PC-3 (cell line): Measurements from ENCODE around the gene OR4A47. TPM values are rescaled to one million over a fixed set of nuclear protein-coding genes. Genes with fewer than 3 reads are reported as not detected.
"Not testable (repeated sequence)": the region's sequence is repeated elsewhere in the genome, so short reads cannot be mapped to it uniquely, and the experiment has no call there.

Experiments used
- ATAC-seq: fragments of 200-7000 bp; cut with Tn5 transposase; 2 replicates; pipeline ENCODE4 v1.9.1; 2020; ENCODE audit warnings: mild to moderate bottlenecking, moderate library complexity
- Bru-seq: library from RNA; stranded (reverse); fragments of 400-500 nt; gene quantifications from one replicate; lab custom pipeline; 2021; lab: Mats Ljungman, UMichigan
- BruChase-seq, 2 experiments: library from RNA; stranded (reverse); fragments of 400-500 nt; gene quantifications; one replicate each; lab custom pipeline; 2021; lab: Mats Ljungman, UMichigan
- BruUV-seq: library from RNA; stranded (reverse); fragments of 400-500 nt; replicated peaks from 2 replicates; lab custom pipeline; 2021; lab: Mats Ljungman, UMichigan
- CTCF ChIA-PET: fragments of 300-600 bp; sonication (Branson Sonifier 250); formaldehyde crosslinking; loops from one replicate; lab custom pipeline; 2022; ENCODE audit warnings: antibody characterized with exemption; lab: Charles Lee
- POLR2A ChIA-PET: fragments of 300-600 bp; sonication (Branson Sonifier 250); formaldehyde crosslinking; loops from one replicate; lab custom pipeline; 2022; ENCODE audit warnings: antibody characterized with exemption; ENCODE audit not compliant: unreplicated experiment; lab: Charles Lee
- DNase-seq: peaks from one replicate; pipeline ENCODE4 v3.0.0-alpha.2; 2015
- H2AFZ ChIP-seq: fragments of 300-600 bp; sonication (generic); 2 replicates; pipeline ENCODE4 v1.6.0; 2016; ENCODE audit warnings: antibody characterized with exemption, low read length
- H3F3A ChIP-seq: fragments of 300-600 bp; sonication (generic); one replicate; pipeline ENCODE4 v1.6.0; 2017; ENCODE audit warnings: antibody characterized with exemption, low read length, control low read depth, mild to moderate bottlenecking; ENCODE audit not compliant: unreplicated experiment
- H3K27ac ChIP-seq: fragments of 300-600 bp; sonication (generic); 2 replicates; pipeline ENCODE4 v1.5.1; 2016; ENCODE audit warnings: mild to moderate bottlenecking, low read length
- H3K27me3 ChIP-seq: fragments of 300-600 bp; sonication (generic); 2 replicates; pipeline ENCODE4 v1.6.1; 2016; ENCODE audit warnings: low read length, mixed read lengths
- H3K36me3 ChIP-seq: fragments of 300-600 bp; sonication (generic); 2 replicates; pipeline ENCODE4 v1.6.1; 2016; ENCODE audit warnings: low read depth, mixed run types, low read length, mixed read lengths
- H3K4me1 ChIP-seq: fragments of 300-600 bp; sonication (generic); 2 replicates; pipeline ENCODE4 v1.5.1; 2016; ENCODE audit warnings: low read length; ENCODE audit not compliant: insufficient read depth
- H3K4me2 ChIP-seq: fragments of 300-600 bp; sonication (generic); 2 replicates; pipeline ENCODE4 v1.6.0; 2016; ENCODE audit warnings: low read length
- H3K4me3 ChIP-seq: fragments of 300-600 bp; sonication (generic); 2 replicates; pipeline ENCODE4 v1.5.1; 2016; ENCODE audit warnings: mild to moderate bottlenecking, low read length, mixed read lengths
- H3K79me2 ChIP-seq: fragments of 300-600 bp; sonication (generic); 2 replicates; pipeline ENCODE4 v1.6.1; 2017; ENCODE audit warnings: low read length, mixed read lengths
- H3K9ac ChIP-seq: fragments of 300-600 bp; sonication (generic); 2 replicates; pipeline ENCODE4 v1.6.0; 2016; ENCODE audit warnings: mild to moderate bottlenecking, low read length
- H3K9me2 ChIP-seq: fragments of 300-600 bp; sonication (generic); replicated peaks from 2 replicates; pipeline ENCODE4 v1.6.1; 2016; ENCODE audit warnings: mixed run types, low read length, mixed read lengths
- H3K9me3 ChIP-seq: fragments of 300-600 bp; sonication (generic); 2 replicates; pipeline ENCODE4 v1.6.1; 2016; ENCODE audit warnings: low read length, mixed read lengths
- H4K20me1 ChIP-seq: fragments of 300-600 bp; sonication (generic); 2 replicates; pipeline ENCODE4 v1.6.1; 2016; ENCODE audit warnings: low read length, mixed read lengths
- intact Hi-C: fragments of 100-400 bp; cut with micrococcal nuclease; formaldehyde crosslinking; loops from 2 replicates; pipeline ENCODE4 v1.9.0; 2023
- long read RNA-seq: library from polyadenylated mRNA; unstranded; transcript quantifications from one replicate; pipeline ENCODE4 v2.0.0, GENCODE V29; 2021; ENCODE audit not compliant: unreplicated experiment
- total RNA-seq: library from RNA; depleted of rRNA; stranded (reverse); fragments of >200 nt; gene quantifications from 2 replicates; pipeline ENCODE4 v1.2.3, GENCODE V29; 2014; rRNA removed

Gene OR4A47
- total RNA-seq (not detected in 2 replicates), Bru-seq, nascent RNA (not detected), BruChase-seq, experiment 1, labeled RNA remaining after a 6-hour chase (not detected), BruChase-seq, experiment 2, labeled RNA remaining after a 2-hour chase (percentile 17 among the genes with signal in this experiment)
- long read RNA-seq, result 0 reads

- H2AFZ ChIP-seq, intact Hi-C loops, H3K79me2 ChIP-seq, H3K9me3 ChIP-seq, H3K4me2 ChIP-seq, H3K36me3 ChIP-seq, H3F3A ChIP-seq, H3K9ac ChIP-seq, H4K20me1 ChIP-seq, H3K4me1 ChIP-seq, H3K27me3 ChIP-seq, ATAC-seq, H3K27ac ChIP-seq, POLR2A ChIA-PET, H3K9me2 ChIP-seq, BruUV-seq, H3K4me3 ChIP-seq, CTCF ChIA-PET, DNase-seq: not testable (repeated sequence)
Measured at GRCh38 chr11:48488493-48488892, at the start of gene OR4A47. OR4A47 (plus strand) TSS chr11:48488793; CDS start chr11:48488793, 0 bp downstream.

- H3F3A ChIP-seq, H4K20me1 ChIP-seq, H3K9ac ChIP-seq, H3K36me3 ChIP-seq, DNase-seq, H3K27me3 ChIP-seq, intact Hi-C loops, H3K79me2 ChIP-seq, ATAC-seq, H3K27ac ChIP-seq, BruUV-seq, H3K4me1 ChIP-seq, H3K9me2 ChIP-seq, CTCF ChIA-PET, H3K4me3 ChIP-seq, POLR2A ChIA-PET, H3K9me3 ChIP-seq, H3K4me2 ChIP-seq, H2AFZ ChIP-seq: not testable (repeated sequence)
Measured at GRCh38 chr11:48455909-48456308, 32.7 kb upstream of the OR4A47 start.

GRCh38 chr11:48473966-48474365, 14.6 kb upstream of the OR4A47 start:
- H3K79me2 ChIP-seq, H3K27me3 ChIP-seq, H3F3A ChIP-seq, H3K9me3 ChIP-seq, H3K9me2 ChIP-seq, H2AFZ ChIP-seq, H3K27ac ChIP-seq, H3K36me3 ChIP-seq, H3K4me1 ChIP-seq, intact Hi-C loops, DNase-seq, POLR2A ChIA-PET, ATAC-seq, H4K20me1 ChIP-seq, BruUV-seq, H3K4me2 ChIP-seq, H3K9ac ChIP-seq, H3K4me3 ChIP-seq, CTCF ChIA-PET: not testable (repeated sequence)

- H3K4me2 ChIP-seq, CTCF ChIA-PET, H2AFZ ChIP-seq, intact Hi-C loops, DNase-seq, H4K20me1 ChIP-seq, H3F3A ChIP-seq, H3K27ac ChIP-seq, H3K4me1 ChIP-seq, BruUV-seq, POLR2A ChIA-PET, H3K4me3 ChIP-seq, H3K9me2 ChIP-seq, H3K36me3 ChIP-seq, H3K27me3 ChIP-seq, ATAC-seq, H3K9me3 ChIP-seq, H3K9ac ChIP-seq, H3K79me2 ChIP-seq: not testable (repeated sequence)
Measured at GRCh38 chr11:48474703-48475102, 13.9 kb upstream of the OR4A47 start.

GRCh38 chr11:48506169-48506568, 17.6 kb downstream of the OR4A47 start:
- H4K20me1 ChIP-seq, H3F3A ChIP-seq, H3K36me3 ChIP-seq, CTCF ChIA-PET, H2AFZ ChIP-seq, DNase-seq, ATAC-seq, H3K4me1 ChIP-seq, POLR2A ChIA-PET, H3K79me2 ChIP-seq, H3K9me3 ChIP-seq, H3K27ac ChIP-seq, BruUV-seq, intact Hi-C loops, H3K9me2 ChIP-seq, H3K4me2 ChIP-seq, H3K4me3 ChIP-seq, H3K9ac ChIP-seq, H3K27me3 ChIP-seq: not testable (repeated sequence)
